Esophagus muscularis mucosa (tissue), 3 donors: ENCODE measurements around the gene NTM.

Experiments
- EP300 ChIP-seq: sonication (generic); formaldehyde crosslinking; IDR thresholded peaks from one replicate; pipeline ENCODE4 v1.6.1; 2017; ENCODE audit warnings: antibody characterized with exemption
- TF ChIP-seq, protein P1 (sequence below), 3 experiments: fragments of 200-600 bp in 2 of 3; fragments of 450-650 bp in 1 of 3; sonication (generic) in 2 of 3; IDR thresholded peaks; one replicate each; pipeline ENCODE4 v1.5.1; 2017 to 2019; ENCODE audit warnings: antibody characterized with exemption in 3 of 3, mild to moderate bottlenecking in 2 of 3, moderate library complexity in 1 of 3

GRCh38 chr11:132217856-132218255 lies 847.4 kb downstream of the NTM start:
- TF ChIP-seq EP300: no peak
- TF ChIP-seq, protein P1, sequence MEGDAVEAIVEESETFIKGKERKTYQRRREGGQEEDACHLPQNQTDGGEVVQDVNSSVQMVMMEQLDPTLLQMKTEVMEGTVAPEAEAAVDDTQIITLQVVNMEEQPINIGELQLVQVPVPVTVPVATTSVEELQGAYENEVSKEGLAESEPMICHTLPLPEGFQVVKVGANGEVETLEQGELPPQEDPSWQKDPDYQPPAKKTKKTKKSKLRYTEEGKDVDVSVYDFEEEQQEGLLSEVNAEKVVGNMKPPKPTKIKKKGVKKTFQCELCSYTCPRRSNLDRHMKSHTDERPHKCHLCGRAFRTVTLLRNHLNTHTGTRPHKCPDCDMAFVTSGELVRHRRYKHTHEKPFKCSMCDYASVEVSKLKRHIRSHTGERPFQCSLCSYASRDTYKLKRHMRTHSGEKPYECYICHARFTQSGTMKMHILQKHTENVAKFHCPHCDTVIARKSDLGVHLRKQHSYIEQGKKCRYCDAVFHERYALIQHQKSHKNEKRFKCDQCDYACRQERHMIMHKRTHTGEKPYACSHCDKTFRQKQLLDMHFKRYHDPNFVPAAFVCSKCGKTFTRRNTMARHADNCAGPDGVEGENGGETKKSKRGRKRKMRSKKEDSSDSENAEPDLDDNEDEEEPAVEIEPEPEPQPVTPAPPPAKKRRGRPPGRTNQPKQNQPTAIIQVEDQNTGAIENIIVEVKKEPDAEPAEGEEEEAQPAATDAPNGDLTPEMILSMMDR (IDR thresholded peaks at IDR 0.05): no peak
